HuH-7 (cell line): ENCODE data around the gene BCL2L13.
"Not testable (repeated sequence)": the region's sequence is repeated elsewhere in the genome, so short reads cannot be mapped to it uniquely, and the experiment has no call there.

ENCODE experiments used
- DNase-seq: peaks from one replicate; pipeline ENCODE4 v3.0.0; 2011; ENCODE audit warnings: low spot score

The BCL2L13 gene

DNA sequence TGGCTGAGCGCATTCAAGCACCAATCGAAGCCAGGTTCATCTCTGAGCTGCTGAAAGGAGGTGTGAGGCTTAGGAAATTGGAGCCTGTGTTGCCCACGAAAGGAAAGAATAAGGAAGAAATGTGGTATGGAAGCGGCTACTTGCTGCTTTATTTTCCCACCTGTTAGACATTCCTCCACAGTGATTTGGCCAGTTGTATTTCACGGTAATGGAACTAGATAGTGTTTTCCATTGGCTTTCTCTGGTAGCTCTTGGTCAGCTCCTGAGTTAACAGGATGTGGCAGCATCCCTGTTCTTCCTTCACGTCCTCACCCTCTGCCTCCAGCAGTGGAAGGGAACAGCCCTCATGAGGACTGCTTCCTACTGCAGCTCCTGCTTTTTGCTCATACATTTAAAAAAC lies 91.0 kb downstream of the BCL2L13 start:
- no peak for DNase-seq

- DNase-seq = no peak
These were observed 93.8 kb downstream of the BCL2L13 start for GRCh38 chr22:17732251-17732854.

- no peak for DNase-seq
These were observed 94.9 kb downstream of the BCL2L13 start for GRCh38 chr22:17733466-17733865.

DNA sequence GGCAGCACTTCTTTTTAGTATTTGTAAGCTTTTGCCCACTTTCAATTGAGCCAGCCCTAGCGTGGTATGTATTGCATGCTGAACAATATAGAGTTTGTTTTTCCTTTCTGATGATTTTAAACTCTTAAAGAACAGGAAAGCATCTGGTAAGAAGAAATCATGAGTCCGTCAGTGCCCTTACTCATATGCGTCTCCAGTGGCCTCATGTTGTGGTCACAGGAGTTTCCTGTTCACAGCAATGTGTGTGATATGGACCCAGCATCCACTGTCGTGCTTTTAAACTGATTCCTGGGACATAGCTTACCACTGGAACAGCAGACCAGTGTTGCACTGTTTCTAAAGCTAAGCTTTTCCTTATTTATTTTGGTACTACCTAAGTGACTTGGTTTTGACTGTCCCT lies 95.6 kb downstream of the BCL2L13 start:
- DNase-seq = no peak

DNA sequence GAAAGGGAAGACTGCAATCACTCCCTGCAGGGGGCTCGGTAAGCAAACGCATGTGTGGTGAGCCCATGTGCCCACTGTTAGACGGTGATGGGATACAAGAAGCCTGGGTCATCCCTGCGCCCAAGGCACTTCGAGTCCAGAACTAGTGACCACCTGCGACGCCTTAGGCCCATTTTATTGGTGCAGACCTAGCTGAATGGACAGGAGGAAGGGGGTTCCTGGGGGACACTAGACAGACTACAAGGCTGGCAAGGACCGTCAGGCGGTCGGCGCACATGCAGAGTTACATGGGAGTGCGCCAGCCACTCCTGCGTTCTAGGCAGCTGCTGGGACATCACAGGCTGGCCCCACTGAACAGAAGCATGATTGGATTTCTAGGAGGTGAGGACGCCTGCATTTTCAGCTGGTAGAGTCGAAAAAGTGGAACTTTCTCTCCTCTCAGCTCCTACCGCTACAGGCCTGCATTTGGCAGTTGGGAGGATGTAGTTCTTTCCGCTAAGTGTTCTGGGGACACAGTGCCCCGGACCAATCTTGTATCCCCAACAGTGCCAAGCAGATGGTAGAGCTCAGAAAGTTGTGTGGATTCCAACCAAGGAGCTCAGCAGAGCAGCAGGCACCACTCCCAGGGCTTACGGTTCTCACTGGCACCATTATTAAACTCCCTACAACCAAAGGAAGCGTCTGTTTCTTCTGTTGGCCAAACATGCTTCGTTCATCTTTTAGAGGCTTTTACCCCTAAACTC lies 100.0 kb downstream of the BCL2L13 start:
- DNase-seq = no peak

DNA sequence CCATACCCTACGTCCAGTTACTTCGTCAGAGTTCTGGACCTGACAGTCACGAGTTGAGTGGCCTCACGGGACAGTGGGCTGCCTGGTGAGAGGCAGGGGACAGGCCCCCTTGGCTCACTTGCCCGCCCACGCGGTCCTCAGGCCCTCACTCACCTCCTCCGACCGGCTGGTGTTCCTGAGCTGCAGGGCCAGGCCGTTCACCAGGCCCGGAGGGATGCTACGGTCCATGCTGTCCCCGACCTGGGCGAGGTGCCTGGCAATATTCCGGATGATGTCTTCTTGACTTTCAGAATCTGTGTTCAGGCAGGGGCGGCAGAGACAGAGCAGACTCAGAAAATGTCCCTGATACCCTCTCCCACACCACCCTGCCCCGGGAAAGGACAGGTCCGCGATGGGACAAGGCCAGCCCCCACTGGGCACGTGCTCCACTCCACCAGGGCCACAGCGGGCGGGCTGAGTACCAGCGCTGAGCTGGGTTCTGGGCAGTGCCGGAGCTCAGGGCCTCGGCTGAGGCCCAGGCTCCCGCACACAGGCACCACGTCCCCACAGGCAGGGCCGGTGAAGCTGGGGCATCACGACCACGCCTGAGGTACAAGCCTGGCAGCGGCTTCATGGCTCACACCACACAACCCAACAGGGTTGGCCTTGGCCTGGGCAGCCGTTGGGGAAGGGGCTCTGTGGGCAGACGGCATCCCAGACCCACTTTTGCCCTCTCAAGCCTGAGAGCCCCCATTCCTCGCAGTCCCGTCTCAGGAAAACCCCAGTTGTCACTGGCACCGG lies 100.8 kb downstream of the BCL2L13 start:
- DNase-seq = no peak

DNA sequence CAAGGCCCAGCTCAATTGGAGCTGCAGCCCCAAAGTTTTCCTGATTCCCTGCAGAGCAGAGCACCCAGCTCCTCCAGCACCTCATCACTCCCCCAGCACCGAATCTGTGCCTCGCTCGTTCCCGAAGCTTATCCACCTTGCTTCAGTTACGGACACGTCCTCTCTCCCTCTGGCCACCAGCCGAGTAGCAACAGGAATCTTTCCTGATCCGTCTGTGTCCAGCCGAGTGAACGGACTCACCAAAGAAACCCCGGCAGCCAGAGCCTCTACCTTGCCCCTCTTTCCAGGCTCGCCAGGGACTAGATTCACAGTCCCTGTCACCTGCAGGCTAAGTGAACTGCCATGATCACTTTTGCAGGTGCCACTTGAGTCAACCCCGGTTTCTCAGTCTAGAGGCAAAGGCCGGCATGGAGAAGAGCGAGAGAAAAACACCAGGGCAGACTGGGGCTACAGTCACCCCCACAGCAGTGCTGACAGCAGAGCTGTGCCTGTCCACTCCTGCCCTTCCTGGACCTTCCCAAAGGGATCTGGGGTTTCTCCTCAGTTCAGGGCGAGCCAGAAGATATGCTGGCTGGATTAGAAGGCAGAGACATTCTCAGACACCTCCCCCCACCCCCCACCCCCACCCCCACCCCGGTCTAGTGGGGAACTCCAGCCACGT lies 103.4 kb downstream of the BCL2L13 start:
- no peak for DNase-seq

DNA sequence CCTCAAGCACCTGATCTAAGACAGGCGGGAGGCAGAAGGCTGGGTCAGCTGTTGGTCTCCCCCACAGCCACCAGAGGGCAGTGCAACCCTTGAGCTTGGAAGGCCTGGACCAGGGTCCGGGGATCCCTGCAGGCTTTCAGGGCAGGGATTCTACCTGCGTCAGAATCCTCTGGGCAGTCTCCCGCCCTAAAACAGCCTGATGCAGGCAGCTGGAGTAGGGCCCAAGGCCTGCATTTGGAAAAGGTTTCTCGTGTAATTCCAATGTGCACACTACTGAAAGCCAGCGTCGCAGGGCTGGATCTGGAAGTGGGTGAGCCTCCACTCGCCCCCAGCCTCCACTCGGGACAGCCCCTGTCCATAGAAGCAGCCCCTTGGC lies 104.0 kb downstream of the BCL2L13 start:
- DNase-seq = peak; percentile 99

DNA sequence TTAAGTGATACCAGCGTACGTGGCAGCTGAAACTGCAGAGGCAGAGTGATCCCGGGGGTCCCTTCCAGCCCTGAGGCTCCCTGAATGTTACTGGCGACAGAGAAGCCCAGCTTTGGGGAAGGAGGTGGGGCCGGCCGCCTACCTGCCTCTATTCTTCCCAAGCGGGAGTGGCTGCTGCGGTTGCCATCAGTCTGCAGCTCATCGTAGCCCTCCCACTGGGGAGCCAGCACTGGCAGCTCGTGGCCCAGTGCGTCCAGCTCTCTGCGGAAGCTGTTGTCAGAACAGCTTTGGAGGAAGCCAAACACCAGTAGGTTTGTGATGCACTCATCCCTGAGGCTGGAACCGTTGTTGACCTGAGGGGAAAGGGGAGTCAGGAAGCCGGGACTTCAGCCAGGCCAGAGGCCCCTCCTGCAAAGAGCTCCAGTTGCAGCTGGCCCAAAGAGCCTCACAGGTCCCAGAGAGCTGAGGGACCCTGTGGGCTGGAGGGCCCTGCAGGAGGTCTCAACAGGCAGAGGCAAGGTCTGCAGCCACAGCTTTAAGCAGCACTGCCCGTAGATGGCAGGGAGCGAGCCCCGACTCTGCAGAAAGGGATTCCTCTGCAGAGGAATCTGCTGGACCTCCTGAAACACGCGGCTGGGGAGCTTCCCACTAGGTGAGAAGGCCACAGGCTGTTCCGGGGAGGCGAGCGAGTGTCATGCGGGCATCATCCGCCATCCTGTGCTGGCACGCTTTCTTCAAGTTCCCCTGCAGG lies 105.3 kb downstream of the BCL2L13 start:
- no peak for DNase-seq

DNA sequence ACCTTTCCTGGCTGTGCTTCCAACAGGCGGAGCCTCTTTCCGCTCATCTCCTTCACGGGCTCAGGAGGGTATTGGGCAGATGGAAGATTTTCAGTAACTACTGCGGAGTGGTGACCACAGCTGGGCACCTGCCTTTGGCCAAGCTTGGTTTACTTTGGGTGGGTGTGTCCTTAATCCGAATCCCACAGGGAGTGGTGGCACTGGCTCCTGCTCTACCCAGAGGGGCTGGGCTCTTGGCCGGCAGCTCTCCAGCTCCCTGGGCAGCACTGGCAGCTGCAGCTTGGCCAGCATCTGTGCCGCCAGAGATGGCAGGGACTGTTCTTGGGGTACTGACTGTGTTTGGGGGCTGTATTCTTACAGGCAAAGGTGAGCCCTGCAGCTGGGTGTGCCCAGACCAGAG lies 105.9 kb downstream of the BCL2L13 start:
- DNase-seq = no peak

- no peak for DNase-seq
These were observed 108.4 kb downstream of the BCL2L13 start for GRCh38 chr22:17746916-17747315.

DNA sequence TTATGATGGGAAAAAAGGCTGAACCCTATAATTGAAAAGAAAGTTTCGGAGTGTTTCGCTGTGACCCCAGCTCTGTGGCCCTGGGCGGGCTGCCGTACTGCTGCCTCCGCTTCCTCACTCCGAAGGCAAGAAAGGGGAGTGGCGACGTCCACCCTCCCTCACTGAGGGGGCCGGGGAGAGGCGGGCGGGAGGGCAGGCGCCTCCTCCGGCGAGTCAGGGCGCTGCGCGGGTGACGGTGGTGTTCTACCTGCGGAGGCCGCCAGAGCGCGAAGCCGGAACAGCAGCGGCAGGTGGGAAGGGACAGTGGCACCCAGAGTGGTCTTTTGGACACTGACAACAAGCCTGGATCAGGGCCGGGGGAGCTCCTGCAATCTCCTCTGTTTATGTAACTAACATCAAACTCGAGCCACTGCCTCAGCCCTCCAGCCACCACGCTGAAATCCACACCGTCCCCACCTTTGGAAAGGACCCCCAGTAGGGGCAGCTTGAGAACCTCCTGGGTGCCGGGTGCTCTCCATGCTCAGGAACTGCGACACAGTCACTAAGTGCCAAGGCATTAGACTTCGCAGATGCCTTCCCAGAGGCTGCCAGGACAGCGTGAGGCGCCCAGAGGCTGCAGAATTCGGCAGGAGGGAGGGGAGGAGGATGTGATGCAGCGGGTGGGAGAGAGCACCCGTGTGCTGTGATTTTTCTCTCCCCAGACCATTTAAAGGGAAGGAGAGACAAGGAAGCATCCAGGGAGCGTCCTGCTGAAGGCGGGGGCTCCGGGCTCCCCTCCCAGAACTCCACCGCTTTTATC lies 110.2 kb downstream of the BCL2L13 start:
- DNase-seq = no peak

- DNase-seq = no peak
These were observed 111.2 kb downstream of the BCL2L13 start for GRCh38 chr22:17749605-17750395.

DNA sequence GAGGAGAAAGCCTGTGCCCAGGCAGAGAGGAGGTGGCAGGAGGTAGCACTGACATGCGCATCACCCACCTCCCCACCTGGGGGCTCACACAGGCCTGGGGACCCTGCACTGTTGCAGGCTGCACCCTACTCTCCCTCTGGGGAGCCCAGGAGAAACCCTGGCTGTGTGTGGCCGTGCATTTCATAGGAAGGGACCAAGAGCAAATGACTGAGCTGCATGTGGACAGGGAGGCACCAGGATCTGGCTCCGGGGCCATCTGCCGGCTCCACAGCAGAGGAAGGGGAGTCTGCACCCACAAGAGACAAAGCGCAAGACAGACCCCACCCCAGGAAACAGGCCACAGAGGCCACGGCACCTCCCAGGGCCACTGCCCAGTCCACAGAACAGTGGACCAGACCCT lies 113.0 kb downstream of the BCL2L13 start:
- no peak for DNase-seq

DNA sequence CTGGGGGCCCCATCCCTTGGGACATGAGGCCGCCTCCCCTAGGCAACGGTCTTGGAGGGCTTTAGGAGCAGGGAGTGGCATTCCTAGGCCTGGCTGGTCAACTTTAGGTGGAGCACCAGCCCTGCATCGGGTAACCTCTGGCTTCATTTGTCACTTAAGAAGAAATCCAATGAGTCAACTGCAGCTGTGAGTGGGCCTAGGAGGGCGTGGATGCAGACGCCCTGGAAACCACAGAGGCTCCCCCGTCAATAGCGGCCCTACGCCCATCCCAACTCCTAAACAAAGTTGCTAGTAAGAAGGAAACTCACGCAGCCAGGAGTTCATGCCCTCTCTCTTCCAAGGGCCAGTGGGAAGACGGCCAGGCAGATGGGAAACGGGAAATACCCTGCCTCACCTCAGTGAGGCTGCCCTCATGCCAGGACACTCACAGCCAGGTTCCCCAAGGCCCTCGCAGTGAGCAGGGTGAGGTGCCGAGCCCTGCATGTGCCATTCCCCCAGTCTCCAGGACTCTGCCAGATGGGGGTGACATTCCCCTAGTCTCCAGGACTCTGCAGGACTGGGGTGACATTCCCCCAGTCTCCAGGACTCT lies 114.9 kb downstream of the BCL2L13 start:
- no peak for DNase-seq

DNA sequence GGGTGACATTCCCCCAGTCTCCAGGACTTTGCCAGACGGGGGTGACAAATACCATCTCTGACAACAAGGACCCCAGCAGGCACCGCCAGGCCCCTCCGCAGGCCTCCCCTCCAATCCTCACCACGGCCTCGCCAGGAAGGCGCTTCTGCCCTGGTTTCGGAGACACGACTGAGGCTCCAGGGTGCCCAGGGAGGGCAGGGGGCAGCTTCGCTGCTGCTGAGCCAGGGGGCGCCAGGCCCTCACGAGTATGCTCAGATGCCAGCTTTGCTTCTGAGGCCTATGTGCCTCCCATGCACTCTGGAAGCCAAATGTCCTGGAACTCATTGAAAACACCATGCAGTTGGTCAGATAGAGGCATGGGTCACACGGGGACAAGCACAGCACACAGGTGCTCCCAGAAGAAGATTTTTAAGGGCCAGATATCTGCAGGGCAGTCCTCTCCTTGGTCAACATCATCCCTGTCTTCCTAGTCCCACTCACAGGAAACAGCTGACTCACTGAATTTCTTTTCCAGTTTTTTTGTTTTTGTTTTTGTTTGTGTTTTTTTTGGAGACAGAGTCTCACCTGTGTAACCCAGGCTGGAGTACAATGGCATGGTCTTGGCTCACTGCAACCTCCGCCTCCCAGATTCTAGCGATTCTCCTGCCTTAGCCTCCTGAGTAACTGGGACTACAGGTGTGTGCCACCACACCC lies 115.8 kb downstream of the BCL2L13 start:
- DNase-seq = no peak

GRCh38 chr22:17761138-17761488 lies 122.6 kb downstream of the BCL2L13 start:
- no peak for DNase-seq

DNA sequence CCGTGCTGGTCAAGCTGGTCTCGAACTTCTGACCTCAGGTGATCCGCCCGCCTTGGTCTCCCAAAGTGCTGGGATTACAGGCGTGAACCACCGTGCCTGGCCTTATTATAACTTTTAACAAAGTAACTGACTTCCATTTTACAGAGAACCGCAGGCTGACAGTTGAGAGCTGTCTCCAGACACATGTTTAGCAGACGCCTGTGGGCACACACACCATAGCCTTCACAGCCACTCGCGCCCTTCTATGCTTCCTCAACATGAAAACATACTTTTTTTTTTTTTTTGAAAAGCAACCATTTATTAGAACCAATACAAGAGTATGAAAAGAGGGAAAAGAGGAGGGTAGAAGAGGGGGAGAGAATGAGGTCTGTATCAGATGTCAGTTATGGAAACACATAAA lies 124.9 kb downstream of the BCL2L13 start:
- DNase-seq = not testable (repeated sequence)

GRCh38 chr22:17764036-17764435 lies 125.5 kb downstream of the BCL2L13 start:
- no peak for DNase-seq
